HG03135 (cell line): ENCODE results near the gene ERG28.
A peak's percentile ranks its signal among the peaks of the same experiment; 100 is the strongest.
"Not testable (repeated sequence)": the region's sequence is repeated elsewhere in the genome, so short reads cannot be mapped to it uniquely, and the experiment has no call there.

Experiments
- ATAC-seq: cut with Tn5 transposase; IDR thresholded peaks from one replicate; pipeline ENCODE4 v1.9.1; 2021; ENCODE audit warnings: mild to moderate bottlenecking, moderate library complexity; ENCODE audit not compliant: unreplicated experiment

The ERG28 gene, protein sequence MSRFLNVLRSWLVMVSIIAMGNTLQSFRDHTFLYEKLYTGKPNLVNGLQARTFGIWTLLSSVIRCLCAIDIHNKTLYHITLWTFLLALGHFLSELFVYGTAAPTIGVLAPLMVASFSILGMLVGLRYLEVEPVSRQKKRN

DNA sequence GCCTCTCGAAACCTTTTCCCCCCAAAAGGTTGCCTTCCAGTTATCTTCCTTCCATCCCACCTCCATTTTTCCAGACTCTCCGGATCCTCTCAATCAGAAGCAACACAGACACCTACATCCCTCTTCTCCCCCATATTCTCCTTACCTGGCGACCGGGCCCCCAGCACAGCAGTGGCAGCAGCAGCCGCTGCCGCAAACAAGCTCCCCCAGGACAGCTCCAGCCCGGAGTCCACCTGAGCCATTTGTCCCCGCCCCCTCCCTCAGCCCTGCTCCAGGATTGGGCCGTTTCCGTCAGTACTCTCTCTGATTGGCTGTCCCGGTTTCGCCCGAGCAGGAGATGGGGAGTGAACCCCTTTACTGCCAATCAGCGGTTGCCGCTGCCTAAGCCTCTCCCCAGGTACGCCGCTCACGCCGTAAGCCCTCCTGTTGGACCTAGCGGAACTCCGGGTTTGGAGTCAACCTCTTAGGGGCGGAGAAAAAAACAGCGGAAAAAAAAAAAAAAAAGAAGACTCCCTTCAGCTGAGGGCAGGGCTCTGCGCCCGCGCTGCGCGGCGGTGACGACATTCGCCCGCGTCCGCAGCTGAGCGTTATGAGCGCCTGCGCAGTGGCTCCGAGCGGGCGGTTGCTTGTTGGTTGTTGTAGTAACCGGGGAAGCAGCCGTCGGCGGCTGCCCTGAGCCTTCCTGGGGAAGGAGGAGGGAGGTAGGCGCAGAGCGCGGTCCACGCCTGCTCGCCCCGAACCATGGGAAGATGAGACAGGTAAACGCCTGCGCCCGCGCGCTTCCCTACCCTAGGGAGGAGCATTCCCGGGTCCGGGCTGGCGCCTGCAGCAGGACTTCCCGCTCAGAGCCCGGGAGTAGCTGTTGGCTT is at the start of gene ERG28, which contains the start of gene TTLL5:
TSS of gene ERG28 (minus strand) at position 247 of the 869 bp plus-strand sequence. CDS start 3,374 bp downstream, outside the sequence.
TSS of gene TTLL5 (plus strand) at position 617 of the 869 bp plus-strand sequence. CDS start 1,904 bp downstream, outside the sequence.
- ATAC-seq: peak; percentile 97

DNA sequence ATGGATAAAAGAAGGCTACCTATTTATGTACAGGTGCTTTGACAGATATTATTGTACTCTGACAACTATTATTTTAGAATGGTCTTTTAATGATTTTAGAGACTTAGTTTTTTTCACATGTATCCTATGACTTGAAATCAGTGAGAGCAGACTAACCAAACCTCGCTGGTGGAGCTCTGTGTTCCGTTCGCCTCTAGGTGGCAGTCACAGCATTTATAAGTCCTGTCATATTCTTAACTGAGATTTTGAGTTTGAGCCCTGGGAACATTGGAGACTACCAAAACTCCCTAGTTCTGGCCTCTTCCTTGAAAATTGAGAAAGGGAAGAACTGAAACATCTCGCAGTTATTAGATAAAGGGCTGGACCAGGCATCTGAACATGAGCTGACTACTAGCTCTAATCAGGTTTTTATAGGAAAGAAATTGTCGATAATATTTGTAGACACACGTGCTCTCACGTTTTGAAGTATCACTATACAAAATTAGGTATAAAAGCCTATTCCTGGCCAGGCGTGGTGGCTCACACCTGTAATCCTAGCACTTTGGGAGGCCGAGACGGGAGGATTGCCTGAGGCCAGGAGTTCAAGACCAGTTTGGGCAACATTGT is 48.6 kb upstream of the ERG28 start:
- ATAC-seq: no peak

DNA sequence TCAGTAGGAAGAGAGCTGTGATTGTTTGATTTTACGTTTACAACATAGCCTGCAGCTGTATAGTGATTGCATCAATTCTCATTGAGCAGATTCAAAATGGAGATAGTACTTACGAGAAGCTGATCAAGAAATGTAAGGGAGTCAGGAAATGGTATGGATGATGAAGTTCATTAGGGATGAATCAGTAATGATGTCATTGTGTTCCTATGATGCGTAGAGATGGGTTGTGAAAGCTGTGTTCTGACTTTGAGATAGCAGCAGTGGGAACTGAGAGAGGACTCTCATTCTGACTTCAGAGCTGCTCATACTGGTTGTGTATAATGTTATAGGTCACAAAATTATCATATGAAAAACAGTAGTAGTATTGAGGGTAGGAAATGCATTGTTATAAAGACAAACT is 44.3 kb upstream of the ERG28 start:
- no peak for ATAC-seq

DNA sequence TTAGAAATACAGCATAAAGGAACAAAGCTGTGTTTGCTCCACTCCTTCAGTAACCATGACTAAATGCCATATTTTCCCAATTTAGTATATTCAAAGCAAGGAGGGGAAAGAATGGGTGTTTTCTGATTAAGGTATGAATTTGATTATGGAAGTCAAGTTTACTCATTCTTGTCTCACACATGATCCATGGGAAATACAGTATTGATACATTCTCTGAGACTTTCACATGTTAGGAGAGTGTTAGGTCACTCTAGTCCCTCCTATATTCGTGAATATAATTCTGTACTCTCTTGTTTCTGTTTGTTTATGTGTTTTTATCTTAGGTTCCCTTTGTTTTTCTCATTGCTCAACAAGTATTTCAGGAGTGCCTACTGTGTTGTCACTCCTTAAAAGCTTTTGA is 42.8 kb upstream of the ERG28 start:
- no peak for ATAC-seq

DNA sequence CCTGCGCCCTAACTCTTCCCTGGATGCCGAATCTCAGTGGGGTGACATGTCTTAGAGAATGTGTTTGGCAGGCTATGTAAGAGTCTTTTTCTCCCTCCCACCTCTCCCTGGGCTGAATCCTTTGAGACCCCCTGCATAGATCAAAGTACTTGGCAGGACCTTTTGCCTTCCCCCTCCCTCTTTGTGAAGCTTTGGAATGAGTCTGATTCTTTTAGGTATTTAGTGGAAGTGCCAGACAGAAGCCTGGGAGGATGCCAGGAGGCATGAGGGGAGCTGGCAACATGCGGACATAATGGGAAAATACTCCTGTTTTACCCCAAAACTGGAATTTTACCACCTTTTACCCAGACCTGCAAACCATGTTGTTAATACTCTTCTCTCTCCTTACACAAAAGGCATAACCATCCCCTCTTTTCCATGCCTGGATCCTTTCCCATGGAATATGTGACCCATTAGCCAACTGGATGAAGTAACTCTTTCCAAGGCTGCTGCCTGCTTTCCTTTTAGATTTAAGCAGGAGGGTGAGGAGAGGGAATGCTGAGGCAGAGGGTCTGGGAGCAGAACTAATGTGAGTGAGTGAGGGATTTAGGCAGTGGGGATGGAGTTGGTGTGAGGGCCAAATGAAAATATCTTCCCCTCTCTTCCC is 42.1 kb upstream of the ERG28 start:
- no peak for ATAC-seq

DNA sequence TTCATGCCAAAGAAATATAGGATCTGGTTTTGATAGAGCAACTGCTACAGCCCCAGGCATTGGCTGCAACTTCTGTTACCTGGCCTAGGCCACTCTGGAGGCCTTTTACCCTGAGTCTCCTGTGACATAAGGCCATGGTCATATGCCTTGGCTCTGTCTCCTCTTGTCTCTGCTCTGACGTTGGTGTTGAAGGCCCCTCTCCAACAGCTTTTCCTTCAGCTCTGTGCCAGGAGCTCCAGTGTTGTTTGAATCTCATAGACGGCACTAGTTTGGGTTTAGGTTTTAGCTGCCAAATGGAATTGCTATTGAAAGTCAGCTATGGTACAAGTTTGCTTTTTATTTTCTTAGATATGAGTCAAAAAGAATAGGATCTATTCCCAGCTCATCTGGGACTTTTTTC is 41.4 kb upstream of the ERG28 start:
- no peak for ATAC-seq

DNA sequence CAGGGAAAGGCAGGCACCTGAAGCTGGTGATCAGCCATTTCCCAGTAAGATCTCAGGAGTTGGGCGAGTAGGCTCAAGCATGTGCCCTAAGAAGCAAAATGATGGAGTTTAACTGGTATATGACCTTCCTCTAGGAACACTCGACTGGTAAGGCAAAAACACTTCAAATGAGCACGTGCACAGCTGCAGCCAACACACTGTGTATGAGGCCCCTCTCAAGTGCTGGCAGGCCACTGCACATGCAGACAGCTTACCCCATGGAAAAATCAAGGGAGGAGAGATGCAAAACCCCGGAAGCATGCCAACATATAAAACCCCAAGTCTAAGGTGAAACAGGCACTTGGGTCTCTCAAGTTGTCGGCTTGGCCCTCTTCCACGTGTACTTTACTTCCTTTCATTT is 39.6 kb upstream of the ERG28 start:
- no peak for ATAC-seq

DNA sequence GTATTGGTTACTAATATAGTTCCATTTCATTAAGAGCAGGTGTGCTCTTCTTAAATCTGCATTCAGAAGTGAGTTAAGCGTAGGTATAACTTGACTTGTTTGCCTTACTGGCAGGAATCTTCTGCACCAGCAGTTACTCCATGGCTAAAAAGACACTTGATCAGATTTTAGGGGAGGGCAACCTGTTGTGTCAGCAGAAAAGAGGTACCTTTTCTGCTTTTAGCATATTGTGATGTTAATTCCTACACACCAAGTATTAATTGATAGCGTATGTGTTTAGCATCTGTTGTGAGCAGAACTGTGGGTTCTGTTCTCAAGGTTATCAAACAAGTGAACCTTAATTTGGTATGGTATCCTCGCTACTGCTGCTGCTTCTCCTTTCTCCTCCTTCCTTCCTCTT is 38.7 kb upstream of the ERG28 start:
- no peak for ATAC-seq

DNA sequence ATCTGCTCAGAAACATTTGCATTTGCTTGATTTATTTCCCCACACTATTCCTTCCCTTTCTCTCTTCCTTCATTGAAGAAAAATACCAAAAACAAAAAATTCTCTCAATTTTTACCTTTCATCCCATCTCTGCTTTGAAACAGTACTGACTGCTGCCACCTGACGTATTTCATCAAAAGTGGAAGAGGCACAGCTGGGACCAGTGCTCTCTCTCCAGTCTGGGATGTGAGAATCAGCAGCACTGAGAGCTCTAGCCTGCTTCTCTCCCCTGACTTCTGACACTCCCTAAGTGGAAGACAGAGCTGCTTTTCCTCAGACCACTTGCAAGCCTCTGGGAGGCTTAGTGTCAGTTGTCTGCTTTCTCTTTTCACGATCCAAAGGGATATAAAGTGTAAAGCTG is 37.2 kb upstream of the ERG28 start:
- no peak for ATAC-seq

DNA sequence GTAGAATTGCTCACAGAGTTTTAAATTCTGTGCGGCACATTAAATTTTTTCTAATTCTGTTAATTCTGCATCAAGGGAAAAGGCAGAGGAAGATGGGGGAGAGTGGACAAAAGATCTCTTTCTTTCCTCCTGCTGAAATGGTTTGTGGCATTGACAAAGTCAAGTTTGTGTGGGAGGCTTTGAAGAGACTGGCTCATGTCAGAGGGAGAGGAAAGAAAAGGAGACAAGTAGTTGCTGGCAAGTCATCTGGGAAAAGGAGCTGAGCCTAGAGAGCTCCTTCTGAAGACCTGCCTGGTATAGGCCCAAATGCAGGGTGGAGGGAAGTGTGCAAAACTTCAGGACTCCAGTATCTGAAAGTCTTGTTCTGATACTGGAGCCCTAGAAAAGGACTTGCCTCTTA is 36.7 kb upstream of the ERG28 start:
- no peak for ATAC-seq

DNA sequence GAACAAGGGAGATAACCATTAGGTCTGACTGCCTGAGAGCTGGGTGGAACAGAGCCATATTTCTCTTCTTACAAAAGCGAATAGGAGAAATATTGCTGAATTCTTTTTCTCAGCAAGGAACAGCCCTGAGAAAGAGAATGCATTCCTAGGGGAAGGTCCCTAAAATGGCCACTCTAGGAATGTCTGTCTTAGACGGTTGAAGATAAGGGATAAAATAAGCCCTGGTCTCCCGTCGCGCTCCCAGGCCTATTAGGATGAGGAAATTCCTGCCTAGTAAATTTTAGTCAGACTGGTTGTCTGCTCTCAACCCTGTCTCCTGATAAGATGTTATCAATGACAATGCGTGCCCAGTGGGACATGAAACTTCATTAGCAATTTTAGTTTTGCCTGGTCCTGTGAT is 34.3 kb upstream of the ERG28 start:
- not testable (repeated sequence) for ATAC-seq

DNA sequence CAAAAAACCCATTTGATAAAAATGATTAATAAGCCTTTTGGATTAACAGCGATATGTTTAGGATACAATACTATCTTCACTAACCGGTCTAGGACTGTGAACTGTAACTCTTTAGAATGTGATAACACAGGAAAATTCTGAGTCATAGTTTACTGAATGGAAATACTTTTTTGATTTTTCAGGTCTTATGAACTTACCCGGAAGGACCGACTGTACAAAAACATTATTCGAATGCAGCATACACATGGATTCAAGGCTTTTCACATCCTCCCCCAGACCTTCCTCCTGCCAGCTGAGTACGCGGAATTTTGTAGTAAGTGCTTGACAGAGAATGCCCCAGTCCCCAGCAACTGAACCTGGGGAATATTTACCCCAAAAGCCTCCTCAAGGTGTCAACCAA is 29.3 kb upstream of the ERG28 start:
- ATAC-seq: no peak

DNA sequence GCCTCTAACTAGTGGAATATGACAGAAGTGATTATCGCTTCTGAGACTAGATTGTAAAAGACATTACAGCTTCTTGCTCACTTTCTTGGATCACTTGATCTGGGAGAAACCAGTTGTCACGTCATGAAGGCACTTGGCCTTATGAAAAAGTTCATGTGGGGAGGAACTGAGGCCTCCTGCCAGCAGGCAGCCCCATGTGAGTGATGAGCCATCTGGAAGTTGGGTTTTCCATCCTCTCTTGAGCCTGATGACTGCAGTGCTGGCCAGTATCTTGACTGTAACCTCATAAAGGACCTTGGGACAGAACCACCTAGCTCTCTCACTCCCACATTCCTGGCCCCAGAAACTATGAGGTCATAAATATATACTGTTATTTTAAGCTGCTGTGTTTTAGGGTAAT is 28.3 kb upstream of the ERG28 start:
- no peak for ATAC-seq

DNA sequence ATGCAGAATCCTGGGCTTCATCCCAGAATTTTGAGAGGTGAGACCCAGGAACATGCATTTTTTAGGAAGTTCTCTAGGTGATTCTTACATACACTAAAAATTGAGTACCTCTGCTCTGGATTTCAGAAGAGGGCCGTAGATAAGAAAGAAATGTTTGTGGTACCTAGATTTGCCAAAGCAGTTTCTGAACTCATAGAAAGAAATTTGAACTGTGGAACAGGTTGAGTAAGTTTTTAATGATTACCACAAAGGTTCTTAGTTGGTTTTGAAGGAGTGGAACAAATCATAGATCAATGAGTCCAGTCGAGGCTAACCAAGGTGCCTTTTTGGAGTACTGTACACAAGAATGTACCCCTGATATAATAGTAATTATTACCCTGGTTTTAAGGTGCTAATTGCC is 25.2 kb upstream of the ERG28 start:
- no peak for ATAC-seq

DNA sequence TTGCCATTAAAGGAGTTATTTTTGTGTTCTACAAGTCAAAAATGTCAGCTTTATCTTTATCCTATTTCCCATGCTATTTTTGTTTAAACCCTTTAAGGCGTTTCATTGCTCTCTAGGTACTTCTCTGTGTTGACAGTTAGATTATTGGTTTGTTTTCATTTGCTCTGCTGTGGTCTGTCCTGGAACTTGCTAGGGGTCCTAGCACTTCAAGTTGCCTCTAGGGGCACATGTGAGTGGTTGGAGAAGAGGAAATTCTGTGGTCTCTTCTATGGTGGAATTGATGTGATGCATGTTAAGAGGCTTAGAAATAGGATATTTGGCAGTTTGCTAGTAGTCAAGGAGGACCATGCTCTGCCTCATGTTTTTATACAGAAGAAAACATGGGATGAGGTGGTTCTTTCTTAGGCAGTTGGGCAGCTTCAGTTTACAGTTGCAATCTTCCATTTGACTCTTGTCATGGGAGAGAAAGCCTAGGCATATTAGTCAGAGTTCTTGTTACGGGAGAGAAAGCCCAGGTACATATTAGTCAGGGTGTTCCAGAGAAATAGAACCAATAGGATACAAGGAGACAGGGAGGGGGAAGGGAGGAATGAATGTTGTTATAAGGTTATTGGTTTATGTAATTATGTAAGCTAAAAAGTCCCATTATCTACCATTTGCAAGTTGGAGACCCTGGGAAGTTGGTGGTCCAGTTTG is 14.7 kb upstream of the ERG28 start:
- ATAC-seq: no peak

DNA sequence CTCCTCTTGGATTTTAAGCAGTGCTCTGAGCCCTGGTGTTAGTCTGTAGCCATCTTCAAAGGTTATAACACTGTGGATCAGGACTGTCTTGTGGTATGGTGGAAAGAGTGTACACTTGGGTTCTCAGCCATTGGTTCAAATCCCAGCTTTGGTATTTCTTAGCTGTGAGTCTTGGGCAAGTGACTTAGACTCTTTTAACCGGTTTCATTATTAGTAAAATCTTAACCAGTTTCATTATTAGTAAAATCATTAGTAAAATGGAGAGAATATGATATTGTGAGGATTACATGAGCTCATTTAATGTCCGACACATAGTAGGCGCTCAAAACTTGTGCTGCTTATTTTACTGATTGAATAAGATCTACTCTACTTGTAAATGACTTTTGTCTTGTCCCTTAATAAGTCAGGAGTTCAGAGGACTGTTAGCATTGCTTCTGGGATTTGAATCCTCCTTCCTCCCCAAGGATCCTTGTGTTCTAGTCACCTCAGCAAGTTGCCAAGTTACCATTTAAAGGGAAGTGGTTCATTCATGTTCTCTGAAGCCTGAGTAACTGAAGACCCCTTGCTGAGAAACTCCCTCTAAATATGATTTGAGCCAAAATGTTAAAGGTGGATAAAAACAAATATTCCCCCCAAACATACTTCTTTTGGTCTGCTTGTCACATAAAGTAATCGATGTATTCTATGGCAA is 12.8 kb upstream of the ERG28 start:
- ATAC-seq: no peak

DNA sequence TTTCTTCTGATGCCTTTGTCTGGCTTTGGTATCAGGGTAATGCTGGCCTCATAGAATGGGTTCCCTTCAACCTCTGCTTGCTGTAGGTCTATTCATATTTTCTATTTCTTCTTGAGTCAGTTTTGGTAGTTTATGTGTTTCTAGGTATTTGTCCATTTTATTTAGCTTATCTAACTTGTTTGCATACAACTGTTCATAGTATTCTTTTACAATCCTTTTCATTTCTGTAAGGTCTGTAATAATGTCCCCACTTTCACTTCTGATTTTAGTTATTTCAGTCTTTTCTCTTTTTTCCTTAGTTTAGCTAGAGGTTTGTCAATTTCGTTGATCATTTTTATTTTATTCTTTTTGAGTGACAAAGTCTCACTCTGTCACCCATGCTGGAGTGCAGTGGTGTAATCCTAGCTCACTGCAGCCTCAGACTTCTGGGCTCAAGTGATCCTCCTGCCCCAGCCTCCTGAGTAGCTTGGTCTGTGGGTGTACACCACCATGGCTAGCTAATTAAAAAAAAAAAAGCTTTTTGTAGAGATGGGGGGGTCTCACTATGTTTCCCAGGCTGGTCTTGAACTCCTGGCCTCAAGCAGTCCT is 12.0 kb upstream of the ERG28 start:
- no peak for ATAC-seq

DNA sequence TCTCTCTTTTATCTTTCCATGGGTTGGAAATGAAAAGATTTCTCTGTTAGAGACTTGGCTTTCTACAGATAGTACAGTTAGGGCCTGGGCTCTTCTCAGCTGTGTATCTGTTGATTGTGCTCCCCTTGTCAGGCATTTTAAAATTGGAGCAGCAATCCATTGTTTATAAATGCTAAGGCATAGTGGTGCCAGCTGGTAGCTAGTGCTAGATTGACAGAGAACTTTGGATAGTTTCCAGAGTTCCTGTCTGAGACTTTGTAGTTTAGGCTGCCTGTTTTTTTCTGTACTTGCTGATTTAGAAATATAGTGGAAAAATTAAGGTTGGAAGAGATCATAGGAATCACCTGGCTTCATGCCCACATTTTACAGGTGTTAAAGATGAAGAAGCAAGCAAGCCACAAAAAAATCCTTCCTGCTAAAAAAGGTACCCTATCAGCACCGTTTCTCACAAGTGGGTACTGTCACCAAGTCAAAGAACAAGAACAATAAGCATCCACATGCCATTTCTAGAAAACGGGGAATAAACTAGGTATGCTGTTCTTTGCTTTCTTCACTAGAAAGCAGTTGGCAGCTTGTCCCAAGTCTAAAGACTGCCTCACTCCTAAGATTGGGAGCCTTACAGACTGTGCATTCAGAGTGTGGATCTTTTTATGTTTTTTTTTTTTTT is 6.6 kb upstream of the ERG28 start:
- no peak for ATAC-seq

DNA sequence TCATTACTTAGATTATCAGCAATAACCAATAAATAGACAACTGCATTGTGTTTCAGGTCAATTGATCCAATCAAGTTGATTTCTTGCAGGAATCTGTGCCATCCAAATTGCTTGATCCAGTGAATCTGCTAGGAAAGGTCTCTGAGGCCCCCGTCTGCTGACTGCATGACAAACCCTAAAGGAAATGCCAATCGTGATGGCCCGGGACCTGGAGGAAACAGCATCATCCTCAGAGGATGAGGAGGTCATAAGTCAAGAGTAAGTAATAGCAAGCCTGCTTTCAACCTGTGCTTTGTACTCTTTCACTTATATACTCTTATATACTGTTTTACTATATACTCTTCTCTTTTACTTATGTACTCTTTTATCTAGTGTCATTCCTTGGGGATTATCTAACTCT is 2.3 kb upstream of the ERG28 start:
- no peak for ATAC-seq

DNA sequence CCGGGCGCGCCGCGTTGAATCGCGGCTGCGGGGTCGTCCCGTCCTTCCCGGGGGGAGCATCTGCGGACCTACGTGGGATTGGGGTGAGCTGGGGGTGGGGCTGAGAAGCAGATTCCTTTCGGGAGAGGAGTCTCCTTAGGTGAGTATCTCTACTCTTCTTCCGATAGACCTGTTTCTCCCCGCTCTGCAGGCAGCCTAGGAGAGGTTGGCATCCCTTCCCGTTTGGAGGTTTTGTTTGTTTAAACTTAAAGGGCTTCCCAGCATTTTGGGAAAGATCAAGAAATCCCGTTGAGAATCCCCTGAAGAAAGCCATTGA is 781 bp upstream of the ERG28 start:
- ATAC-seq: peak; percentile 1
